Neural progenitor cell (in vitro differentiated cells): ENCODE measurements around the gene PRSS22. TPM values are rescaled to one million over a fixed set of nuclear protein-coding genes. Genes with fewer than 3 reads are reported as not detected.

Experiments used
- DNase-seq: peaks from one replicate; pipeline ENCODE4 v3.0.0-alpha.2; 2016; ENCODE audit warnings: low spot score
- H2AFZ ChIP-seq: fragments of 200-600 bp; sonication (generic); replicated peaks from 2 replicates; pipeline ENCODE4 v1.6.1; 2016; ENCODE audit warnings: antibody characterized with exemption
- H3F3A ChIP-seq: fragments of 200-600 bp; sonication (generic); 2 replicates; pipeline ENCODE4 v1.6.1; 2016; ENCODE audit warnings: antibody characterized with exemption, low read depth
- H3K27ac ChIP-seq: fragments of 200-600 bp; sonication (generic); 2 replicates; pipeline ENCODE4 v1.5.1; 2016; ENCODE audit warnings: mild to moderate bottlenecking
- H3K27me3 ChIP-seq: fragments of 200-600 bp; sonication (generic); 2 replicates; pipeline ENCODE4 v1.6.1; 2016; ENCODE audit warnings: mild to moderate bottlenecking, moderate library complexity
- H3K36me3 ChIP-seq: fragments of 200-600 bp; sonication (generic); 2 replicates; pipeline ENCODE4 v1.5.1; 2016
- H3K4me1 ChIP-seq: fragments of 200-600 bp; sonication (generic); 2 replicates; pipeline ENCODE4 v1.6.1; 2016; ENCODE audit warnings: mixed run types
- H3K4me2 ChIP-seq: fragments of 200-600 bp; sonication (generic); 2 replicates; pipeline ENCODE4 v1.6.1; 2016
- H3K4me3 ChIP-seq: fragments of 200-600 bp; sonication (generic); 2 replicates; pipeline ENCODE4 v1.5.1; 2016
- H3K79me2 ChIP-seq: fragments of 200-600 bp; sonication (generic); 2 replicates; pipeline ENCODE4 v1.6.1; 2016; ENCODE audit warnings: low read depth
- H3K9ac ChIP-seq: fragments of 200-600 bp; sonication (generic); 2 replicates; pipeline ENCODE4 v1.6.1; 2016
- H3K9me3 ChIP-seq: fragments of 200-600 bp; sonication (generic); 2 replicates; pipeline ENCODE4 v1.5.1; 2016; ENCODE audit warnings: low read depth
- H4K20me1 ChIP-seq: fragments of 200-600 bp; sonication (generic); 2 replicates; pipeline ENCODE4 v1.6.1; 2016; ENCODE audit warnings: low read depth
- H3K27ac Mint-ChIP-seq: 3 replicates; pipeline ENCODE4 v1.8.0; 2021; ENCODE audit warnings: mixed read lengths
- H3K27me3 Mint-ChIP-seq: 2 replicates; pipeline ENCODE4 v1.8.0; 2022; ENCODE audit warnings: low read depth, mild to moderate bottlenecking, inconsistent platforms, moderate library complexity, mixed read lengths; ENCODE audit not compliant: insufficient read depth
- H3K36me3 Mint-ChIP-seq: 3 replicates; pipeline ENCODE4 v1.8.0; 2021; ENCODE audit warnings: mixed read lengths
- H3K4me1 Mint-ChIP-seq: 3 replicates; pipeline ENCODE4 v1.8.0; 2021; ENCODE audit warnings: mixed read lengths
- H3K4me3 Mint-ChIP-seq: 3 replicates; pipeline ENCODE4 v1.8.0; 2021; ENCODE audit warnings: mild to moderate bottlenecking, moderate library complexity, mixed read lengths
- H3K9me3 Mint-ChIP-seq: 3 replicates; pipeline ENCODE4 v1.8.0; 2020; ENCODE audit warnings: mixed read lengths
- EZH2 ChIP-seq: fragments of 200-600 bp; sonication (generic); IDR thresholded peaks from 2 replicates; pipeline ENCODE4 v1.6.1; 2017; ENCODE audit warnings: antibody characterized with exemption, mild to moderate bottlenecking, moderate library complexity
- EZH2phosphoT487 ChIP-seq: fragments of 200-600 bp; sonication (generic); IDR thresholded peaks from 2 replicates; pipeline ENCODE4 v1.6.1; 2017; ENCODE audit warnings: antibody characterized with exemption
- total RNA-seq: library from RNA; depleted of rRNA; stranded (reverse); fragments of >200 nt; gene quantifications from 2 replicates; pipeline ENCODE4 v1.2.3, GENCODE V29; 2015; ENCODE audit warnings: low replicate concordance
- TF ChIP-seq, protein P1 (sequence below): fragments of 200-600 bp; sonication (generic); IDR thresholded peaks from 2 replicates; pipeline ENCODE4 v1.5.1; 2017; ENCODE audit warnings: antibody characterized with exemption, mild to moderate bottlenecking

PRSS22 gene
- total RNA-seq, 1 donor from 2014 or later = not detected

DNA sequence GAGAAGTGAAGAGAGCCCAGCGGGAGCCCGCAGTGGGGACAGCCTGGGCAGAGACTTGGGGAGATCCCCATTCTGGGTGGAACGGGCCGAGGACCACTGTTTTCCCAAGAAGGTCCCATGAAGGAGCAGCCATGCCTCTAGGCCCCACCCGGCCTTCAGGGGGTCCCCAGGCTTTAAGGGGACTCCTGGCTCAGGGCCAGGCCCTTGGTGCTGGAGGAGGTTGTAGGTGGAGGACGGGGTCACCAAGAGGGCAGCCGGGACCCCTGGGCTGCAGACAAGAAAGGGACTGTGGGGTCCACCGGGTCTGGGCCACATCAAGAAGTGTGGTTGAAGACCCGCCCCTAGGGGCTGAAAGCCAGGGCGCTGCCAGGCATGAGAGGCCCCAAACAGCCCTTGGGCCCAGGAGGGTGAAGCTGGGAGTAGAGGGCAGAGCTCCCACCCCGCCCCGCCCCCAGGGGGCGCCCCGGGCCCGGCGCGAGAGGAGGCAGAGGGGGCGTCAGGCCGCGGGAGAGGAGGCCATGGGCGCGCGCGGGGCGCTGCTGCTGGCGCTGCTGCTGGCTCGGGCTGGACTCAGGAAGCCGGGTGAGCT, 41.1 kb downstream of the PRSS22 start, which contains the start of gene PRSS21:
TSS of gene PRSS21 (plus strand) at position 487 of the 589 bp plus-strand sequence. CDS start at position 519, 32 bp downstream.
- H3K9ac ChIP-seq = no peak within 1 kb of the TSS
- TF ChIP-seq, protein P1, sequence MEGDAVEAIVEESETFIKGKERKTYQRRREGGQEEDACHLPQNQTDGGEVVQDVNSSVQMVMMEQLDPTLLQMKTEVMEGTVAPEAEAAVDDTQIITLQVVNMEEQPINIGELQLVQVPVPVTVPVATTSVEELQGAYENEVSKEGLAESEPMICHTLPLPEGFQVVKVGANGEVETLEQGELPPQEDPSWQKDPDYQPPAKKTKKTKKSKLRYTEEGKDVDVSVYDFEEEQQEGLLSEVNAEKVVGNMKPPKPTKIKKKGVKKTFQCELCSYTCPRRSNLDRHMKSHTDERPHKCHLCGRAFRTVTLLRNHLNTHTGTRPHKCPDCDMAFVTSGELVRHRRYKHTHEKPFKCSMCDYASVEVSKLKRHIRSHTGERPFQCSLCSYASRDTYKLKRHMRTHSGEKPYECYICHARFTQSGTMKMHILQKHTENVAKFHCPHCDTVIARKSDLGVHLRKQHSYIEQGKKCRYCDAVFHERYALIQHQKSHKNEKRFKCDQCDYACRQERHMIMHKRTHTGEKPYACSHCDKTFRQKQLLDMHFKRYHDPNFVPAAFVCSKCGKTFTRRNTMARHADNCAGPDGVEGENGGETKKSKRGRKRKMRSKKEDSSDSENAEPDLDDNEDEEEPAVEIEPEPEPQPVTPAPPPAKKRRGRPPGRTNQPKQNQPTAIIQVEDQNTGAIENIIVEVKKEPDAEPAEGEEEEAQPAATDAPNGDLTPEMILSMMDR = peak; percentile 18
- TF ChIP-seq EZH2 = no peak
- Mint-ChIP-seq H3K27me3 (peaks cover 7% of the 10 kb centered on the region), H3K9me3 (no peaks in the 10 kb centered on the region), H3K4me1 (peaks cover 6% of the 10 kb centered on the region), H3K36me3 (no peaks in the 10 kb centered on the region), H3K27ac (no peak within 1 kb of the TSS), H3K4me3 (no peak within 1 kb of the TSS)
- H2AFZ ChIP-seq = no peak within 1 kb of the TSS
- no peaks in the 10 kb centered on the region for H4K20me1 ChIP-seq
- H3K4me2 ChIP-seq = no peak within 1 kb of the TSS
- no peaks in the 10 kb centered on the region for H3K9me3 ChIP-seq
- H3K79me2 ChIP-seq = no peaks in the 10 kb centered on the region
- H3K27me3 ChIP-seq = no peaks in the 10 kb centered on the region
- no peaks in the 10 kb centered on the region for H3K36me3 ChIP-seq
- H3K4me3 ChIP-seq = no peak within 1 kb of the TSS
- no peaks in the 10 kb centered on the region for H3F3A ChIP-seq
- H3K4me1 ChIP-seq = peaks cover 5% of the 10 kb centered on the region
- no peak within 1 kb of the TSS for H3K27ac ChIP-seq
- no peak for DNase-seq

DNA sequence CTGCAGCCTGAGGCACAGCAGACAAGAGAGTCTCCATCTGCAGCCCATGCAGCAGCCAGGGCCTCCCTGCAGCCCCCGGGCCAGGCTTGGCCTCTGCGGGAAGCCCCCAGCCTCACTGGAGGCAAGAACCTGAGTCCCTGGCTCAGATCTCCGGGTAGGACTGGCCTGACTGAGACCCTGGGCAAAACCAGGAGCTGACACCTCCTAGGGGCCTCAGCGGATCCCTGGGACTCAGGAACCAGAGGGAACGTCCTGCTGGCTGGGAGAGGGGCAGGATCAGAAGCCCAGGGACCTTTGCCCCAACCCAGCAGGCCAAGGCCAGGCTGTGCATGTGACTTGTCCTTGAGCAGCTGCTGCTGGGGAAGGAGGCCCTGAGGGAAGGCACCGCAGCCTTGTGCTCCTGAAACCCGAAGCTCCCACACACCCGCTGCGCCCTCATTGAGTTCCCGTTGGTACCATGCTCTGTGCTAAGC, 42.6 kb downstream of the PRSS22 start:
- H3K4me3 ChIP-seq = no peak overlapping the region
- DNase-seq = no peak
- no peak overlapping the region for H2AFZ ChIP-seq
- H3K27ac ChIP-seq = no peak overlapping the region
- peaks cover 3% of the 10 kb centered on the region for H3K4me1 ChIP-seq
- Mint-ChIP-seq H3K4me3 (no peak overlapping the region), H3K27ac (no peak overlapping the region), H3K27me3 (peaks cover 7% of the 10 kb centered on the region), H3K9me3 (no peaks in the 10 kb centered on the region), H3K4me1 (peaks cover 6% of the 10 kb centered on the region), H3K36me3 (no peaks in the 10 kb centered on the region)
- H3K4me2 ChIP-seq = no peak overlapping the region
- no peaks in the 10 kb centered on the region for H3K27me3 ChIP-seq
- no peaks in the 10 kb centered on the region for H3K36me3 ChIP-seq
- no peaks in the 10 kb centered on the region for H3F3A ChIP-seq
- no peaks in the 10 kb centered on the region for H3K79me2 ChIP-seq
- no peak overlapping the region for H3K9ac ChIP-seq
- H4K20me1 ChIP-seq = no peaks in the 10 kb centered on the region
- TF ChIP-seq EZH2 = no peak
- no peak for TF ChIP-seq EZH2phosphoT487
- H3K9me3 ChIP-seq = no peaks in the 10 kb centered on the region

DNA sequence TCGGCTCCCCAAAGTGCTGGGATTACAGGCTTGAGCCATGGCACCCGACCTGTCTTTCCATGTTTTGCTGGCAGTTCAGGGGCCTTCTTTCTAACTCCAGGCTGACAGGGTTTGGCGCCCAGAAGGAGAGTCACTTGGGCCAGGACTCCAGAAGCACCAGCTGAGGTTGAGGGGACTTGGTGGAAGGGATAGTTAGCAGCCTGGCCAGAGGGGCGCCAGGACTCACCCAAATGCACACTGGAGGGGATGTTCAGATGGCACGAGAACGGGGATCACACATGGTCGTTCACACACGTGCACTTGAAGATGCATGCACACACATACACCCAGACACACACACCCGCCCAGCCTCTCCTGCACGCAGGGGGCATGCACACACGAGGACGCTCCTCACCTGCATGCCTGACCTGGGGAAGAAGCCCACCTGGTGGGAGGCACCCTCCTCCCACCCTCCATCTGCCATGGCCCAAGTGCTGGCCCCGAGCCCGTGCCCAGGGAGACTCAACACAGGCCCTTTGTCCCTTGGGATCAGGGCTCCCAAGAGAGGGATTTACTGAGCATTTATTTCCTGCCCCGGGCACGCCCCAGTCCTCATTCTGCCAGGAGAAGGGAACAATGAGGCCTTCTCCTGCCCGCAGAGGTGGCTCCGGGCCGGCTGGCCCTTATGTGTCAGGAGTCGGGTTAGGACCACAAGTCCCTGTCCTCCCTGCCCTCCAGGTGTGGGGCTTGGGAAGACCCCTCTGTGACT, 43.2 kb downstream of the PRSS22 start:
- Histone ChIP-seq H3K27me3 (no peaks in the 10 kb centered on the region), H3K4me2 (no peak overlapping the region), H3K79me2 (no peaks in the 10 kb centered on the region), H3K9me3 (no peaks in the 10 kb centered on the region), H4K20me1 (no peaks in the 10 kb centered on the region), H2AFZ (no peak overlapping the region), H3F3A (no peaks in the 10 kb centered on the region), H3K4me1 (no peaks in the 10 kb centered on the region), H3K9ac (no peak overlapping the region), H3K27ac (no peak overlapping the region), H3K36me3 (no peaks in the 10 kb centered on the region), H3K4me3 (no peak overlapping the region)
- H3K36me3 Mint-ChIP-seq = no peaks in the 10 kb centered on the region
- no peak for DNase-seq
- H3K27ac Mint-ChIP-seq = peak overlapping the region; percentile 95
- peak overlapping the region; percentile 57 for H3K4me3 Mint-ChIP-seq
- no peak for TF ChIP-seq EZH2phosphoT487
- TF ChIP-seq EZH2 = no peak
- TF ChIP-seq, protein P1 = no peak
- peaks cover 12% of the 10 kb centered on the region for H3K27me3 Mint-ChIP-seq
- peaks cover 6% of the 10 kb centered on the region for H3K4me1 Mint-ChIP-seq
- H3K9me3 Mint-ChIP-seq = no peaks in the 10 kb centered on the region
